SK-N-MC (cell line): ENCODE measurements around the gene TPO.

Source experiments
- EZH2 ChIP-seq: fragments of 200-600 bp; sonication (generic); IDR thresholded peaks from one replicate; pipeline ENCODE4 v1.6.1; 2017; ENCODE audit warnings: antibody characterized with exemption
- FOXP2 ChIP-seq: optimal IDR thresholded peaks from 2 replicates; pipeline ENCODE3; 2011; ENCODE audit warnings: mild to moderate bottlenecking, moderate library complexity; ENCODE audit not compliant: insufficient read depth; ENCODE audit errors: extremely low read length, control extremely low read depth
- POLR2AphosphoS5 ChIP-seq: IDR thresholded peaks from 2 replicates; pipeline ENCODE4 v1.6.1; 2012; ENCODE audit warnings: mild to moderate bottlenecking, low read depth, low read length, borderline replicate concordance

DNA sequence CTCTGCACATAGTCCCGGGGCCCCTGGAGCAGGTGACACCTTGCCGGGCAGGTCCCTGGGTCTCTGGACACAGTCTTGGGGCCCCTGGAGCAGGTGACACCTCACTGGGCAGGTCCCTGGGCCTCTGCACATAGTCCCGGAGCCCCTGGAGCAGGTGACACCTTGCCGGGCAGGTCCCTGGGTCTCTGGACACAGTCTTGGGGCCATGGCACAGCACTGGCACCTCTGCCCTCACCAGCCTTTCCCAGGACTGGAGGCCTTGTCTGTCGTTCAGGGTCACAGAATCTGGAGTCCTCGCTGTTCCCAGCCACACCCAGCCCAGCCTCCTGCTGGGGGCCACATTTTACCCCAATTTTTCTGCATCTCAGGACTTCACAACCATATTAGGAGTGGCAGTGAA, 2.2 kb downstream of the TPO start:
- TF ChIP-seq EZH2 (no peak), POLR2AphosphoS5 (no peak), FOXP2 (no peak)
